SK-N-SH (cell line): ENCODE measurements around the gene NALCN. TPM values are rescaled to one million over a fixed set of nuclear protein-coding genes. Genes with fewer than 3 reads are reported as not detected.
A peak's percentile ranks its signal among the peaks of the same experiment; 100 is the strongest.

ENCODE experiments used
- CTCF ChIA-PET: fragments of 300-600, 350-600 bp; formaldehyde crosslinking; extraction: SDS; loops from one replicate; lab custom pipeline; 2021; lab: Yijun Ruan, JAX
- POLR2A ChIA-PET: fragments of 350-600 bp; sonication (Branson Sonifier 250); formaldehyde crosslinking; extraction: SDS; loops from one replicate; lab custom pipeline; 2020; ENCODE audit warnings: antibody characterized with exemption, inconsistent platforms; lab: Yijun Ruan, JAX
- DNase-seq: peaks from one replicate; pipeline ENCODE4 v3.0.0; 2012
- H2AFZ ChIP-seq: fragments of 200-600 bp; sonication (generic); 2 replicates; pipeline ENCODE4 v1.8.1; 2016; ENCODE audit warnings: antibody characterized with exemption, mild to moderate bottlenecking, low read depth
- H3F3A ChIP-seq: fragments of 200-600 bp; sonication (generic); replicated peaks from 2 replicates; pipeline ENCODE3; 2016; ENCODE audit warnings: antibody characterized with exemption, mild to moderate bottlenecking; ENCODE audit not compliant: insufficient read depth
- H3K27ac ChIP-seq, 2 experiments: fragments of 200-500 bp in 1 of 2; fragments of 200-600 bp in 1 of 2; sonication (Bioruptor generic) in 1 of 2; sonication (generic), shearing (Covaris generic) in 1 of 2; 2 replicates each; pipeline versions ENCODE4 v1.5.1 to v1.6.1; 2014 to 2016; ENCODE audit warnings: low read depth in 2 of 2, inconsistent platforms in 1 of 2, low read length in 1 of 2, mild to moderate bottlenecking in 1 of 2, mixed read lengths in 1 of 2
- H3K27me3 ChIP-seq: fragments of 200-600 bp; sonication (generic), shearing (Covaris generic); 2 replicates; pipeline ENCODE4 v1.6.1; 2016; ENCODE audit warnings: mixed run types; ENCODE audit not compliant: insufficient read depth
- H3K36me3 ChIP-seq, 2 experiments: fragments of 200-500 bp in 1 of 2; fragments of 200-600 bp in 1 of 2; sonication (Bioruptor generic) in 1 of 2; sonication (generic) in 1 of 2; replicated peaks in 1 of 2; 2 replicates each; pipeline versions ENCODE3 to v1.5.1; 2014 to 2016; ENCODE audit warnings: low read length in 1 of 2, mild to moderate bottlenecking in 1 of 2; ENCODE audit not compliant: insufficient read depth in 2 of 2, control insufficient read depth in 1 of 2
- H3K4me1 ChIP-seq, 2 experiments: fragments of 200-500 bp in 1 of 2; fragments of 200-600 bp in 1 of 2; sonication (Bioruptor generic) in 1 of 2; sonication (generic), shearing (Covaris generic) in 1 of 2; 2 replicates each; pipeline versions ENCODE4 v1.5.1 to v1.6.1; 2014 to 2016; ENCODE audit warnings: low read depth in 1 of 2, low read length in 1 of 2, mixed run types in 1 of 2; ENCODE audit not compliant: insufficient read depth in 2 of 2, control insufficient read depth in 1 of 2
- H3K4me2 ChIP-seq: fragments of 200-600 bp; sonication (generic), shearing (Covaris generic); 2 replicates; pipeline ENCODE4 v1.6.1; 2017; ENCODE audit warnings: mixed run types
- H3K4me3 ChIP-seq, 2 experiments: fragments of 200-500 bp in 1 of 2; fragments of 200-600 bp in 1 of 2; sonication (Bioruptor generic) in 1 of 2; sonication (generic), shearing (Covaris generic) in 1 of 2; 2 replicates each; pipeline versions ENCODE4 v1.5.1 to v1.8.1; 2014 to 2016; ENCODE audit warnings: low read depth in 2 of 2, inconsistent platforms in 1 of 2, low read length in 1 of 2, mild to moderate bottlenecking in 1 of 2, mixed read lengths in 1 of 2, moderate library complexity in 1 of 2
- H3K79me2 ChIP-seq: fragments of 200-600 bp; sonication (generic); 2 replicates; pipeline ENCODE4 v1.8.1; 2017; ENCODE audit warnings: mild to moderate bottlenecking; ENCODE audit not compliant: insufficient read depth
- H3K9ac ChIP-seq: fragments of 200-600 bp; sonication (generic); 2 replicates; pipeline ENCODE4 v1.6.1; 2017; ENCODE audit warnings: mixed run types
- H3K9me2 ChIP-seq: fragments of 200-600 bp; sonication (generic); 2 replicates; pipeline ENCODE4 v1.6.1; 2017; ENCODE audit warnings: mixed run types
- H3K9me3 ChIP-seq: fragments of 200-600 bp; sonication (generic); 2 replicates; pipeline ENCODE4 v1.6.1; 2017; ENCODE audit warnings: mixed run types, mild to moderate bottlenecking, moderate library complexity
- H4K20me1 ChIP-seq: fragments of 200-600 bp; sonication (generic); 2 replicates; pipeline ENCODE4 v1.6.1; 2017; ENCODE audit warnings: mild to moderate bottlenecking, mixed run types; ENCODE audit not compliant: insufficient read depth
- EP300 ChIP-seq, 2 experiments: IDR thresholded peaks; 2 replicates each; pipeline versions ENCODE4 v1.4.0 to v1.6.1; 2012; ENCODE audit warnings: borderline replicate concordance in 1 of 2, low read depth in 1 of 2, low read length in 1 of 2
- EZH2phosphoT487 ChIP-seq: fragments of 200-600 bp; sonication (generic); IDR thresholded peaks from 2 replicates; pipeline ENCODE4 v1.6.1; 2017; ENCODE audit warnings: low read depth, mixed run types, mild to moderate bottlenecking, antibody characterized with exemption, moderate library complexity, borderline replicate concordance
- FOSL2 ChIP-seq: IDR thresholded peaks from 2 replicates; pipeline ENCODE4 v1.4.0; 2012; ENCODE audit warnings: low read depth, mild to moderate bottlenecking, moderate library complexity, borderline replicate concordance
- FOXM1 ChIP-seq: IDR thresholded peaks from 2 replicates; pipeline ENCODE4 v1.4.0; 2012; ENCODE audit warnings: low read depth, mild to moderate bottlenecking
- MEF2A ChIP-seq: IDR thresholded peaks from 2 replicates; pipeline ENCODE4 v1.4.0; 2012; ENCODE audit warnings: low read depth, borderline replicate concordance
- MXI1 ChIP-seq: IDR thresholded peaks from 2 replicates; pipeline ENCODE4 v1.6.1; 2012; ENCODE audit warnings: mild to moderate bottlenecking, low read depth, low read length, improper control_type of control experiment
- PBX3 ChIP-seq: IDR thresholded peaks from 2 replicates; pipeline ENCODE4; 2012
- POLR2AphosphoS5 ChIP-seq: IDR thresholded peaks from 2 replicates; pipeline ENCODE4 v1.6.1; 2012; ENCODE audit warnings: low read depth, low read length
- RAD21 ChIP-seq: IDR thresholded peaks from 2 replicates; pipeline ENCODE4 v1.6.1; 2012; ENCODE audit warnings: mild to moderate bottlenecking, low read length
- RCOR1 ChIP-seq: fragments of 150-350 bp; IDR thresholded peaks from 2 replicates; pipeline ENCODE4 v1.6.1; 2017; ENCODE audit warnings: antibody characterized with exemption, low read length
- REST ChIP-seq: IDR thresholded peaks from 2 replicates; pipeline ENCODE4 v1.6.1; 2012; ENCODE audit warnings: mild to moderate bottlenecking, low read depth, low read length, moderate library complexity
- RXRA ChIP-seq: IDR thresholded peaks from 2 replicates; pipeline ENCODE4 v1.4.0; 2012; ENCODE audit warnings: low read depth, mild to moderate bottlenecking, borderline replicate concordance
- TAF1 ChIP-seq: IDR thresholded peaks from 2 replicates; pipeline ENCODE4 v1.6.1; 2012; ENCODE audit warnings: low read depth, mild to moderate bottlenecking, low read length, moderate library complexity, borderline replicate concordance
- TCF12 ChIP-seq: IDR thresholded peaks from 2 replicates; pipeline ENCODE4 v1.4.0; 2012
- TEAD4 ChIP-seq: IDR thresholded peaks from 2 replicates; pipeline ENCODE4 v1.4.0; 2012; ENCODE audit warnings: mild to moderate bottlenecking, borderline replicate concordance; ENCODE audit not compliant: insufficient read depth
- WGBS: methylation state at CpG from one replicate; pipeline ENCODE4 v1.1.6; 2017; ENCODE audit warnings: low lambda C conversion rate; 5-methylcytosine and 5-hydroxymethylcytosine counted together
- polyA plus RNA-seq, 3 experiments: library from polyadenylated mRNA; depleted of rRNA; stranded (reverse); fragments of >200 nt; gene quantifications; 2 replicates each; pipeline ENCODE4 v1.2.3, GENCODE V29; 2012
- TF ChIP-seq, protein P1 (sequence below): fragments of 200-600 bp; sonication (generic); IDR thresholded peaks from 2 replicates; pipeline ENCODE4 v1.6.1; 2017; ENCODE audit warnings: antibody characterized with exemption, mild to moderate bottlenecking, moderate library complexity
- TF ChIP-seq, protein P2 (sequence below): fragments of 150-350 bp; IDR thresholded peaks from 2 replicates; pipeline ENCODE4 v1.6.1; 2017; ENCODE audit warnings: antibody characterized with exemption, low read length, low read depth, borderline replicate concordance

The NALCN gene
- polyA plus RNA-seq, 1 of the 3 experiments (the other 2 are of a cell fraction): 3.0 TPM

- H3K4me3 ChIP-seq: no peak overlapping the region
- H3K79me2 ChIP-seq: no peaks in the 10 kb centered on the region
- H3K36me3 ChIP-seq: no peaks in the 10 kb centered on the region
- H4K20me1 ChIP-seq: no peaks in the 10 kb centered on the region
- no peak for DNase-seq
- ChIA-PET POLR2A (no interaction called here), CTCF (interaction anchor here (0.6 to 3.9 kb wide), 23 partner anchors 9 to 1677 kb away, joined by 3 to 36 read pairs (median 4); no protein-coding TSS in a partner anchor)
- H3K9ac ChIP-seq: no peak overlapping the region
- no peak overlapping the region for H3K27ac ChIP-seq
- H3K4me1 ChIP-seq: peaks cover 4 to 11% of the 10 kb centered on the region in 2 experiments; a peak in 2 of 4 replicates
- no peaks in the 10 kb centered on the region for H3K9me2 ChIP-seq
- TF ChIP-seq FOSL2 (no peak), RAD21 (peak; percentile 46)
- TF ChIP-seq, protein P1, sequence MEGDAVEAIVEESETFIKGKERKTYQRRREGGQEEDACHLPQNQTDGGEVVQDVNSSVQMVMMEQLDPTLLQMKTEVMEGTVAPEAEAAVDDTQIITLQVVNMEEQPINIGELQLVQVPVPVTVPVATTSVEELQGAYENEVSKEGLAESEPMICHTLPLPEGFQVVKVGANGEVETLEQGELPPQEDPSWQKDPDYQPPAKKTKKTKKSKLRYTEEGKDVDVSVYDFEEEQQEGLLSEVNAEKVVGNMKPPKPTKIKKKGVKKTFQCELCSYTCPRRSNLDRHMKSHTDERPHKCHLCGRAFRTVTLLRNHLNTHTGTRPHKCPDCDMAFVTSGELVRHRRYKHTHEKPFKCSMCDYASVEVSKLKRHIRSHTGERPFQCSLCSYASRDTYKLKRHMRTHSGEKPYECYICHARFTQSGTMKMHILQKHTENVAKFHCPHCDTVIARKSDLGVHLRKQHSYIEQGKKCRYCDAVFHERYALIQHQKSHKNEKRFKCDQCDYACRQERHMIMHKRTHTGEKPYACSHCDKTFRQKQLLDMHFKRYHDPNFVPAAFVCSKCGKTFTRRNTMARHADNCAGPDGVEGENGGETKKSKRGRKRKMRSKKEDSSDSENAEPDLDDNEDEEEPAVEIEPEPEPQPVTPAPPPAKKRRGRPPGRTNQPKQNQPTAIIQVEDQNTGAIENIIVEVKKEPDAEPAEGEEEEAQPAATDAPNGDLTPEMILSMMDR: peak; percentile 62
- WGBS: 66% methylated on average over 2 of the region's 2 CpGs
- H3K9me3 ChIP-seq: no peaks in the 10 kb centered on the region
- no peaks in the 10 kb centered on the region for H3K27me3 ChIP-seq
- H3F3A ChIP-seq: no peaks in the 10 kb centered on the region
- no peak overlapping the region for H2AFZ ChIP-seq
- no peak overlapping the region for H3K4me2 ChIP-seq
These were observed 260.4 kb downstream of the NALCN start for GRCh38 chr13:101155920-101156319.

- 76% methylated on average over 3 of the region's 3 CpGs for WGBS
- Histone ChIP-seq H3K36me3 (no peaks in the 10 kb centered on the region), H3K9me3 (no peaks in the 10 kb centered on the region), H3K79me2 (no peaks in the 10 kb centered on the region), H3K4me3 (no peak overlapping the region), H3F3A (no peaks in the 10 kb centered on the region), H3K27ac (no peak overlapping the region), H3K4me1 (peaks cover 7 to 11% of the 10 kb centered on the region in 2 experiments; a peak in 2 of 4 replicates), H3K4me2 (no peak overlapping the region), H3K9me2 (no peaks in the 10 kb centered on the region), H4K20me1 (no peaks in the 10 kb centered on the region), H3K9ac (no peak overlapping the region), H3K27me3 (no peaks in the 10 kb centered on the region), H2AFZ (no peak overlapping the region)
- DNase-seq: no peak
- CTCF ChIA-PET: interaction anchor here (0.7 to 1.6 kb wide), 4 partner anchors 19 to 772 kb away, joined by 3 to 5 read pairs (median 4); no protein-coding TSS in a partner anchor
- POLR2A ChIA-PET: no interaction called here
- no peak for TF ChIP-seq TCF12
- no peak for TF ChIP-seq RXRA
- TF ChIP-seq TEAD4: no peak
- TF ChIP-seq EP300 (IDR thresholded peaks at IDR 0.05; ENCODE audit: borderline replicate concordance in 1 of 2, low read depth in 1 of 2, low read length in 1 of 2): no peak
- no peak for TF ChIP-seq POLR2AphosphoS5
- no peak for TF ChIP-seq REST
- TF ChIP-seq EZH2phosphoT487: no peak
- no peak for TF ChIP-seq FOXM1
- TF ChIP-seq FOSL2: no peak
- TF ChIP-seq MEF2A: no peak
- no peak for TF ChIP-seq TAF1
- TF ChIP-seq MXI1: no peak
- TF ChIP-seq RCOR1: no peak
- TF ChIP-seq, protein P1: no peak
- TF ChIP-seq, protein P2, sequence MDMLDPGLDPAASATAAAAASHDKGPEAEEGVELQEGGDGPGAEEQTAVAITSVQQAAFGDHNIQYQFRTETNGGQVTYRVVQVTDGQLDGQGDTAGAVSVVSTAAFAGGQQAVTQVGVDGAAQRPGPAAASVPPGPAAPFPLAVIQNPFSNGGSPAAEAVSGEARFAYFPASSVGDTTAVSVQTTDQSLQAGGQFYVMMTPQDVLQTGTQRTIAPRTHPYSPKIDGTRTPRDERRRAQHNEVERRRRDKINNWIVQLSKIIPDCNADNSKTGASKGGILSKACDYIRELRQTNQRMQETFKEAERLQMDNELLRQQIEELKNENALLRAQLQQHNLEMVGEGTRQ: no peak
- TF ChIP-seq PBX3: no peak
These were observed 264.1 kb downstream of the NALCN start for GRCh38 chr13:101152184-101152583.
